Liver (tissue), 3 donors: ENCODE data around the gene AGBL4.

Experiments used
- NR2F2 ChIP-seq: IDR thresholded peaks from 2 replicates; pipeline ENCODE4 v1.6.1; 2016; ENCODE audit warnings: antibody characterized with exemption
- TF ChIP-seq, protein P1 (sequence below): IDR thresholded peaks from 2 replicates; pipeline ENCODE4 v1.6.1; 2016; ENCODE audit warnings: antibody characterized with exemption, mild to moderate bottlenecking
- TF ChIP-seq, protein P2 (sequence below): fragments of 150-350 bp; IDR thresholded peaks from 2 replicates; pipeline ENCODE4 v1.5.1; 2017; ENCODE audit warnings: improper control_type of control experiment, low read depth, low read length; ENCODE audit not compliant: missing input control
- TF ChIP-seq, protein P3 (sequence below): IDR thresholded peaks from 2 replicates; pipeline ENCODE4 v1.6.1; 2016; ENCODE audit warnings: antibody characterized with exemption
- donor health status: healthy.
- donor health status: healthy.

DNA sequence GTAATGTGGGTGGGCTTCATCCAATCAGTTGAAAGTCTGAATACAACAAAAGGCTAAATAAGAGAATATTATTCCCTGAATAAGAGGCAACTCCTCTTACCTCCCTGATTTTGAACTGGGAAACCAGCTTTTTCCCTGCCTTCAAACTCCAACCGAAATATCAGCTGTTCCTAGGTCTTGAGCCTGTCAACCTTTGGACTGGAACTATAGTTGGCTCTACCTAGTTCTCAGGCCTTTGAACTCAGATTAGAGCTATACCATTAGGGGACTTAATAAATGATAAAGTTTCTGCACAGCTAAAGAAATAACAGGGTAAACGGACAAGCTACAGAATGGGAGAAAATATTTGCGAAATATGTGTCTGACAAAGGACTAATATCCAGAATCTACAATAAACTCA, 1203.3 kb downstream of the AGBL4 start:
- TF ChIP-seq, protein P1, sequence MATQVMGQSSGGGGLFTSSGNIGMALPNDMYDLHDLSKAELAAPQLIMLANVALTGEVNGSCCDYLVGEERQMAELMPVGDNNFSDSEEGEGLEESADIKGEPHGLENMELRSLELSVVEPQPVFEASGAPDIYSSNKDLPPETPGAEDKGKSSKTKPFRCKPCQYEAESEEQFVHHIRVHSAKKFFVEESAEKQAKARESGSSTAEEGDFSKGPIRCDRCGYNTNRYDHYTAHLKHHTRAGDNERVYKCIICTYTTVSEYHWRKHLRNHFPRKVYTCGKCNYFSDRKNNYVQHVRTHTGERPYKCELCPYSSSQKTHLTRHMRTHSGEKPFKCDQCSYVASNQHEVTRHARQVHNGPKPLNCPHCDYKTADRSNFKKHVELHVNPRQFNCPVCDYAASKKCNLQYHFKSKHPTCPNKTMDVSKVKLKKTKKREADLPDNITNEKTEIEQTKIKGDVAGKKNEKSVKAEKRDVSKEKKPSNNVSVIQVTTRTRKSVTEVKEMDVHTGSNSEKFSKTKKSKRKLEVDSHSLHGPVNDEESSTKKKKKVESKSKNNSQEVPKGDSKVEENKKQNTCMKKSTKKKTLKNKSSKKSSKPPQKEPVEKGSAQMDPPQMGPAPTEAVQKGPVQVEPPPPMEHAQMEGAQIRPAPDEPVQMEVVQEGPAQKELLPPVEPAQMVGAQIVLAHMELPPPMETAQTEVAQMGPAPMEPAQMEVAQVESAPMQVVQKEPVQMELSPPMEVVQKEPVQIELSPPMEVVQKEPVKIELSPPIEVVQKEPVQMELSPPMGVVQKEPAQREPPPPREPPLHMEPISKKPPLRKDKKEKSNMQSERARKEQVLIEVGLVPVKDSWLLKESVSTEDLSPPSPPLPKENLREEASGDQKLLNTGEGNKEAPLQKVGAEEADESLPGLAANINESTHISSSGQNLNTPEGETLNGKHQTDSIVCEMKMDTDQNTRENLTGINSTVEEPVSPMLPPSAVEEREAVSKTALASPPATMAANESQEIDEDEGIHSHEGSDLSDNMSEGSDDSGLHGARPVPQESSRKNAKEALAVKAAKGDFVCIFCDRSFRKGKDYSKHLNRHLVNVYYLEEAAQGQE: no peak
- TF ChIP-seq, protein P2, sequence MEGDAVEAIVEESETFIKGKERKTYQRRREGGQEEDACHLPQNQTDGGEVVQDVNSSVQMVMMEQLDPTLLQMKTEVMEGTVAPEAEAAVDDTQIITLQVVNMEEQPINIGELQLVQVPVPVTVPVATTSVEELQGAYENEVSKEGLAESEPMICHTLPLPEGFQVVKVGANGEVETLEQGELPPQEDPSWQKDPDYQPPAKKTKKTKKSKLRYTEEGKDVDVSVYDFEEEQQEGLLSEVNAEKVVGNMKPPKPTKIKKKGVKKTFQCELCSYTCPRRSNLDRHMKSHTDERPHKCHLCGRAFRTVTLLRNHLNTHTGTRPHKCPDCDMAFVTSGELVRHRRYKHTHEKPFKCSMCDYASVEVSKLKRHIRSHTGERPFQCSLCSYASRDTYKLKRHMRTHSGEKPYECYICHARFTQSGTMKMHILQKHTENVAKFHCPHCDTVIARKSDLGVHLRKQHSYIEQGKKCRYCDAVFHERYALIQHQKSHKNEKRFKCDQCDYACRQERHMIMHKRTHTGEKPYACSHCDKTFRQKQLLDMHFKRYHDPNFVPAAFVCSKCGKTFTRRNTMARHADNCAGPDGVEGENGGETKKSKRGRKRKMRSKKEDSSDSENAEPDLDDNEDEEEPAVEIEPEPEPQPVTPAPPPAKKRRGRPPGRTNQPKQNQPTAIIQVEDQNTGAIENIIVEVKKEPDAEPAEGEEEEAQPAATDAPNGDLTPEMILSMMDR: no peak
- no peak for TF ChIP-seq NR2F2
- TF ChIP-seq, protein P3, sequence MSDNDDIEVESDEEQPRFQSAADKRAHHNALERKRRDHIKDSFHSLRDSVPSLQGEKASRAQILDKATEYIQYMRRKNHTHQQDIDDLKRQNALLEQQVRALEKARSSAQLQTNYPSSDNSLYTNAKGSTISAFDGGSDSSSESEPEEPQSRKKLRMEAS: no peak
